Left lung (tissue), 10 donors: ENCODE measurements around the gene PSMB7. TPM values are rescaled to one million over a fixed set of nuclear protein-coding genes. Genes with fewer than 3 reads are reported as not detected.
A peak's percentile ranks its signal among the peaks of the same experiment; 100 is the strongest.

Experiments
- ATAC-seq: fragments of 200-7000 bp; cut with Tn5 transposase; one replicate; pipeline ENCODE4 v1.9.1; 2020; ENCODE audit warnings: moderate library complexity
- DNase-seq, 4 donors: peaks; one replicate each; pipeline ENCODE4 v3.0.0-alpha.2; 2013 to 2020
- H3K27ac ChIP-seq, 2 donors: fragments of 200-600 bp; sonication (generic) in 1 of 2; one replicate each; pipeline versions ENCODE4 v1.5.0 to v1.8.0; 2020 to 2021
- H3K27me3 ChIP-seq, 2 donors: fragments of 200-600 bp; sonication (generic) in 1 of 2; one replicate each; pipeline versions ENCODE4 v1.5.0 to v1.8.0; 2020 to 2021
- H3K36me3 ChIP-seq, 2 donors: fragments of 200-600 bp; sonication (generic) in 1 of 2; one replicate each; pipeline versions ENCODE4 v1.5.0 to v1.8.0; 2020 to 2021
- H3K4me1 ChIP-seq, 2 donors: fragments of 200-600 bp; one replicate each; pipeline ENCODE4 v1.8.0; 2021
- H3K4me3 ChIP-seq, 2 donors: fragments of 200-600 bp; sonication (generic) in 1 of 2; one replicate each; pipeline versions ENCODE4 v1.5.0 to v1.8.0; 2020 to 2021; ENCODE audit warnings: mild to moderate bottlenecking in 1 of 2
- H3K9me3 ChIP-seq, 2 donors: fragments of 200-600 bp; sonication (generic) in 1 of 2; one replicate each; pipeline versions ENCODE4 v1.5.0 to v1.8.0; 2020 to 2021
- intact Hi-C, 2 donors: fragments of 100-400 bp; cut with DNase I; formaldehyde crosslinking; loops; one replicate each; pipeline versions ENCODE4 v1.11.2 to v1.14.2; 2022
- polyA plus RNA-seq, 6 donors: library from polyadenylated mRNA; unstranded; fragments of 120-200 nt; gene quantifications; one replicate each; pipeline ENCODE4 v1.2.1, GENCODE V29; 2013; ENCODE audit not compliant: insufficient read length in 6 of 6
- total RNA-seq, 2 donors: library from RNA; stranded (reverse); fragmentation: NEBNext Ultra II Directional; extraction: Animal tissue kit (Norgen Biotek cat#: 25700); gene quantifications; one replicate each; pipeline ENCODE4 v1.2.1, GENCODE V29; 2021
- TF ChIP-seq, protein P1 (sequence below), 2 donors: fragments of 200-600 bp; sonication (generic) in 1 of 2; IDR thresholded peaks; one replicate each; pipeline versions ENCODE4 v1.5.0 to v1.8.0; 2021; ENCODE audit warnings: antibody characterized with exemption in 2 of 2
- donor health status: DM: no; HTN: yes; CAD: no.
- donor health status: DM: no; HTN: no; CAD: no.

The PSMB7 gene
- total and polyA plus RNA-seq, 8 donors, result 86.3 to 220 (median 203) TPM

DNA sequence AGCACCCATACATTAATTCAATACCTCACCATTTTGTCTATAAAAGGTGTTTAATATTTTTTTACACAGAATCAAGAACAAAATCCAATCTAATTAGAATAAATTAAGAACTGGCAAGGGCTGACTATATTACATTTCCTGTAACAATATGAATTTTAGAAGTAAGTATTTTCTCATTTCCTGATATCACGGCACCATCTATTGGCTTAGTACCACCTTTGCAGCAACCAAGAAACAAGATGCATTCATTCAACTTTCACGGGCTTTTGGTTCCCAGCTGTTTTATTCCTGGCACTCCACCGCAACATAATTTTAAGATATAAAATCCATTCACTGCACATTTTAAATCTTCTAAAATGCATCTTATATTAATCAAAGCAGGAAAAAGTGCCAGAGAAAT is 20.6 kb downstream of the PSMB7 start:
- Histone ChIP-seq H3K36me3 (peaks cover 0 to 34% of the 10 kb centered on the region in 2 donors), H3K4me3 (no peak overlapping the region), H3K9me3 (no peaks in the 10 kb centered on the region), H3K4me1 (peaks cover 21 to 67% of the 10 kb centered on the region in 2 donors), H3K27me3 (no peaks in the 10 kb centered on the region), H3K27ac (peak overlapping the region in 1 of 2 donors; percentile 83)
- ATAC-seq, result no peak
- TF ChIP-seq, protein P1, sequence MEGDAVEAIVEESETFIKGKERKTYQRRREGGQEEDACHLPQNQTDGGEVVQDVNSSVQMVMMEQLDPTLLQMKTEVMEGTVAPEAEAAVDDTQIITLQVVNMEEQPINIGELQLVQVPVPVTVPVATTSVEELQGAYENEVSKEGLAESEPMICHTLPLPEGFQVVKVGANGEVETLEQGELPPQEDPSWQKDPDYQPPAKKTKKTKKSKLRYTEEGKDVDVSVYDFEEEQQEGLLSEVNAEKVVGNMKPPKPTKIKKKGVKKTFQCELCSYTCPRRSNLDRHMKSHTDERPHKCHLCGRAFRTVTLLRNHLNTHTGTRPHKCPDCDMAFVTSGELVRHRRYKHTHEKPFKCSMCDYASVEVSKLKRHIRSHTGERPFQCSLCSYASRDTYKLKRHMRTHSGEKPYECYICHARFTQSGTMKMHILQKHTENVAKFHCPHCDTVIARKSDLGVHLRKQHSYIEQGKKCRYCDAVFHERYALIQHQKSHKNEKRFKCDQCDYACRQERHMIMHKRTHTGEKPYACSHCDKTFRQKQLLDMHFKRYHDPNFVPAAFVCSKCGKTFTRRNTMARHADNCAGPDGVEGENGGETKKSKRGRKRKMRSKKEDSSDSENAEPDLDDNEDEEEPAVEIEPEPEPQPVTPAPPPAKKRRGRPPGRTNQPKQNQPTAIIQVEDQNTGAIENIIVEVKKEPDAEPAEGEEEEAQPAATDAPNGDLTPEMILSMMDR (IDR thresholded peaks at IDR 0.05), result no peak
- intact Hi-C loops, result no loop called here
- no peak for DNase-seq

DNA sequence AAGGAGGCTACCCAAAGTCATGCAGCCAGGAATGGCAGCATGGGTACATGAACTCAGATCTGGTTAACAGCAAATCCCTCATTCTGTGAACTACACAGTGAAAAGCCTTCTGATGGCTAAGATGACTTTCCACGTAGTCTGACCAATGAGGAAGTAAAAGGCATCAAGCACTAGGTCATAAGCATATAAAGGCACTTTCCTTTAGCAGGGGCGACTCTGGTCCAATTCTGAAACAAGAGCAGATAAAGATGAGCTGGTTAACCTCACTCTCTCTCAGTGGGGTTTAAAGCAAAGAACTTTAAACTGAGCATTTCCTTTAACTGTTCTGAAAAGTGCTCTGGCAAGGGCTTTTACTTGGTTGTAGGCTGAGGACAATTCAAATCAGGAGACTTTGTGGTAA is 21.1 kb downstream of the PSMB7 start:
- H3K27me3 ChIP-seq, result no peaks in the 10 kb centered on the region
- H3K36me3 ChIP-seq, result peaks cover 0 to 30% of the 10 kb centered on the region in 2 donors
- no peak overlapping the region for H3K4me3 ChIP-seq
- ATAC-seq, result no peak
- H3K4me1 ChIP-seq, result peaks cover 17 to 65% of the 10 kb centered on the region in 2 donors
- peak overlapping the region in 1 of 2 donors; percentile 83 for H3K27ac ChIP-seq
- intact Hi-C loops, result no loop called here
- TF ChIP-seq, protein P1 (IDR thresholded peaks at IDR 0.05), result no peak
- no peak for DNase-seq
- H3K9me3 ChIP-seq, result no peaks in the 10 kb centered on the region

DNA sequence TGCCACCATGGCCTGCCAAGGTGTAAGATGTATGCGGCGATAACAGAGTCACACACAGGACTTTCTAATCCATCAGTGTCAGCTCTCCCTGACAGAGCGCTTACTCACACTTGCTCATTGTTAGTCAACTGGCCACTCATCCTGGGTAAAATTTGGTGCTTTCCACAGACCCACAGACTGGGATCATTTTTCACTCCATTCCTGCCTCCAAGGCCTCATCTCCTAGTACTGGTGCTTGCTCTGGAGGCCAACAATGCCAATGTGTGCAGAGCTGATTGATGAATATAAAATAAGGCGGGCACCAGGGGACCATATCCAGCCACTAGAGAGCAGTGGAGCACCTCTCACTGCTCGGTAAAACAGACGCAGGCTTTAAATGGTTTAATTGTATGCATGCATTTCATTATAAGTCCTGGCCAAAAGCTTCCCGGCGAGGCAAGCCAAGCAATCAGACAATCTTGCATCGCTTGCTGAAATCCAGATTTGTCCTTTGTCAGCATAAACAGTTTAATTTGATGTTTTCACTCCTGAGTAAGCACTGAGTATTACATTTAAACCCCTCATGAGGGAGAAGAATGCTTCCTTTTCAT is 22.3 kb downstream of the PSMB7 start:
- no peaks in the 10 kb centered on the region for H3K9me3 ChIP-seq
- no peaks in the 10 kb centered on the region for H3K27me3 ChIP-seq
- H3K4me3 ChIP-seq, result no peak overlapping the region
- DNase-seq (peak in 2 of 4 donors; percentile 53 to 82), ATAC-seq (peak; percentile 31)
- H3K27ac ChIP-seq, result peak overlapping the region in 1 of 2 donors; percentile 83
- TF ChIP-seq, protein P1 (IDR thresholded peaks at IDR 0.05), result no peak
- peaks cover 0 to 27% of the 10 kb centered on the region in 2 donors for H3K36me3 ChIP-seq
- intact Hi-C loops, result no loop called here
- H3K4me1 ChIP-seq, result peaks cover 15 to 71% of the 10 kb centered on the region in 2 donors

DNA sequence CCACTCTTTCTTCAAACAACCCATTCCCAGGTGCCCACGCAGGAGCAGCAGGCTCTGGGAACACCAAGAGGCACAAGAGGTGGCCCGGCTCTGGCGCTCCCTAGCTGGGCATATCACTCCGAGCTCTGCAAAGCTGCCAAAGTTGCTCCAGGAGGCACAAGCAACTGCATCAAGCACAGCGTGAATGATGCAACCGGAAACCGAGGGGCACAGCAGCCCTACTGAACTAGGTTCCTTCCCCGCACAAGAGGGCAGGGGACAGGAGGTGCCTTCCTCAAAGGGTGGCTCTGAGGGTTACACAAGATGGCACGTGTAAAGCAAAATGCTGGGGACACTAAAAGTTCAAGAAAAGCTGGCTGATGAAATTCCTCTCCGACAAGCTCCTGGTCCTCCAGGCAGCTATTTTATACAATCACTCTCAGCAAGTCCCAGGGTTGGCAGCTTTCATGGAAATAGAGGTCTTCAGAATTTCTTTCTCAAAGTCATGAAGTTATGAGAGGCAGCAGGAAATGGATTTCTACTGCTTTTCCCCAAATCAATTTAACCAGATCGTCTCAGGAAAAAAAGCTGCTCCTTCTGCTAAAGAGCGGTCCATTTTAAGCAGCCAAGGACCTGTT is 22.9 kb downstream of the PSMB7 start:
- intact Hi-C loops, result no loop called here

More for the DNA sequence above, 22.9 kb downstream of the PSMB7 start:
- H3K4me1 ChIP-seq, result peaks cover 15 to 76% of the 10 kb centered on the region in 2 donors
- H3K27me3 ChIP-seq, result no peaks in the 10 kb centered on the region
- peaks cover 0 to 27% of the 10 kb centered on the region in 2 donors for H3K36me3 ChIP-seq
- H3K27ac ChIP-seq, result peak overlapping the region in 1 of 2 donors; percentile 83
- TF ChIP-seq, protein P1 (IDR thresholded peaks at IDR 0.05), result no peak
- DNase-seq, result peak in 2 of 4 donors; percentile 68 to 87
- peak; percentile 32 for ATAC-seq
- no peak overlapping the region for H3K4me3 ChIP-seq
- no peaks in the 10 kb centered on the region for H3K9me3 ChIP-seq
